ENCODE results near the gene DEPP1. TPM values are rescaled to one million over a fixed set of nuclear protein-coding genes. Genes with fewer than 3 reads are reported as not detected.

DEPP1 gene
- total RNA-seq, 1 donor from 2014 or later: 4.1 TPM

Other genes with a start within 250 kb of the DEPP1 start
- not detected for gene TMEM72, start 67.5 kb downstream of the DEPP1 start, total RNA-seq
- 8.6 TPM for gene RASSF4, start 19.0 kb downstream of the DEPP1 start, total RNA-seq
- 46.9 TPM for gene ZNF22, start 22.1 kb upstream of the DEPP1 start, total RNA-seq

Data from frontal cortex (tissue), 1 donor.